Measurements from ENCODE around the gene TM4SF5. TPM values are rescaled to one million over a fixed set of nuclear protein-coding genes. Genes with fewer than 3 reads are reported as not detected.

The TM4SF5 gene
- total RNA-seq, 1 donor from 2014 or later, result not detected

GRCh38 chr17:4744999-4745969 lies 26.4 kb upstream of the TM4SF5 start:
- Histone ChIP-seq H3K27ac (ENCODE audit: low read depth, low read length) (no peak overlapping the region), H3K4me1 (ENCODE audit: control insufficient read depth in 3 of 3, insufficient read depth in 3 of 3, low read length in 3 of 3) (peaks cover 0 to 4% (median 0%) of the 10 kb centered on the region in 3 donors), H3K4me3 (ENCODE audit: low read length in 3 of 3) (no peak overlapping the region), H3K9ac (ENCODE audit: low read depth in 1 of 3, low read length in 3 of 3) (no peak overlapping the region), H3K9me3 (ENCODE audit: control insufficient read depth in 3 of 3, low read length in 3 of 3) (no peaks in the 10 kb centered on the region), H3K36me3 (ENCODE audit: control insufficient read depth in 3 of 3, insufficient read depth in 3 of 3, low read length in 3 of 3) (no peaks in the 10 kb centered on the region), H3K27me3 (ENCODE audit: control insufficient read depth in 3 of 3, insufficient read depth in 3 of 3, low read length in 3 of 3) (peaks cover 37 to 50% (median 40%) of the 10 kb centered on the region in 3 donors)

GRCh38 chr17:4747847-4748246 lies 23.8 kb upstream of the TM4SF5 start:
- Histone ChIP-seq H3K9me3 (ENCODE audit: control insufficient read depth in 3 of 3, low read length in 3 of 3) (no peaks in the 10 kb centered on the region), H3K4me3 (ENCODE audit: low read length in 3 of 3) (peak overlapping the region in 1 of 3 donors; percentile 30), H3K27ac (ENCODE audit: low read depth, low read length) (no peak overlapping the region), H3K9ac (ENCODE audit: low read depth in 1 of 3, low read length in 3 of 3) (no peak overlapping the region), H3K36me3 (ENCODE audit: control insufficient read depth in 3 of 3, insufficient read depth in 3 of 3, low read length in 3 of 3) (no peaks in the 10 kb centered on the region), H3K27me3 (ENCODE audit: control insufficient read depth in 3 of 3, insufficient read depth in 3 of 3, low read length in 3 of 3) (peaks cover 47 to 49% (median 47%) of the 10 kb centered on the region in 3 donors), H3K4me1 (ENCODE audit: control insufficient read depth in 3 of 3, insufficient read depth in 3 of 3, low read length in 3 of 3) (peaks cover 0 to 4% (median 0%) of the 10 kb centered on the region in 3 donors)

GRCh38 chr17:4748686-4749085 lies 23.0 kb upstream of the TM4SF5 start:
- Histone ChIP-seq H3K4me1 (ENCODE audit: control insufficient read depth in 3 of 3, insufficient read depth in 3 of 3, low read length in 3 of 3) (peaks cover 0 to 4% (median 0%) of the 10 kb centered on the region in 3 donors), H3K4me3 (ENCODE audit: low read length in 3 of 3) (no peak overlapping the region), H3K36me3 (ENCODE audit: control insufficient read depth in 3 of 3, insufficient read depth in 3 of 3, low read length in 3 of 3) (no peaks in the 10 kb centered on the region), H3K27ac (ENCODE audit: low read depth, low read length) (no peak overlapping the region), H3K9me3 (ENCODE audit: control insufficient read depth in 3 of 3, low read length in 3 of 3) (no peaks in the 10 kb centered on the region), H3K27me3 (ENCODE audit: control insufficient read depth in 3 of 3, insufficient read depth in 3 of 3, low read length in 3 of 3) (peaks cover 40 to 50% (median 45%) of the 10 kb centered on the region in 3 donors), H3K9ac (ENCODE audit: low read depth in 1 of 3, low read length in 3 of 3) (no peak overlapping the region)

GRCh38 chr17:4750606-4751005 lies 21.1 kb upstream of the TM4SF5 start:
- no peaks in the 10 kb centered on the region for H3K36me3 ChIP-seq (ENCODE audit: control insufficient read depth in 3 of 3, insufficient read depth in 3 of 3, low read length in 3 of 3)
- no peaks in the 10 kb centered on the region for H3K9me3 ChIP-seq (ENCODE audit: control insufficient read depth in 3 of 3, low read length in 3 of 3)
- H3K27me3 ChIP-seq (ENCODE audit: control insufficient read depth in 3 of 3, insufficient read depth in 3 of 3, low read length in 3 of 3), result peaks cover 34 to 37% (median 36%) of the 10 kb centered on the region in 3 donors
- H3K4me1 ChIP-seq (ENCODE audit: control insufficient read depth in 3 of 3, insufficient read depth in 3 of 3, low read length in 3 of 3), result peaks cover 0 to 4% (median 0%) of the 10 kb centered on the region in 3 donors
- H3K4me3 ChIP-seq (ENCODE audit: low read length in 3 of 3), result no peak overlapping the region
- no peak overlapping the region for H3K27ac ChIP-seq (ENCODE audit: low read depth, low read length)
- no peak overlapping the region for H3K9ac ChIP-seq (ENCODE audit: low read depth in 1 of 3, low read length in 3 of 3)

GRCh38 chr17:4751932-4752331 lies 19.8 kb upstream of the TM4SF5 start:
- no peak overlapping the region for H3K4me3 ChIP-seq (ENCODE audit: low read length in 3 of 3)
- H3K9ac ChIP-seq (ENCODE audit: low read depth in 1 of 3, low read length in 3 of 3), result no peak overlapping the region
- H3K9me3 ChIP-seq (ENCODE audit: control insufficient read depth in 3 of 3, low read length in 3 of 3), result no peaks in the 10 kb centered on the region
- peaks cover 0 to 4% (median 0%) of the 10 kb centered on the region in 3 donors for H3K4me1 ChIP-seq (ENCODE audit: control insufficient read depth in 3 of 3, insufficient read depth in 3 of 3, low read length in 3 of 3)
- H3K36me3 ChIP-seq (ENCODE audit: control insufficient read depth in 3 of 3, insufficient read depth in 3 of 3, low read length in 3 of 3), result no peaks in the 10 kb centered on the region
- peaks cover 31 to 35% (median 33%) of the 10 kb centered on the region in 3 donors for H3K27me3 ChIP-seq (ENCODE audit: control insufficient read depth in 3 of 3, insufficient read depth in 3 of 3, low read length in 3 of 3)
- no peak overlapping the region for H3K27ac ChIP-seq (ENCODE audit: low read depth, low read length)

GRCh38 chr17:4753392-4753791 lies 18.3 kb upstream of the TM4SF5 start:
- no peaks in the 10 kb centered on the region for H3K36me3 ChIP-seq (ENCODE audit: control insufficient read depth in 3 of 3, insufficient read depth in 3 of 3, low read length in 3 of 3)
- H3K27me3 ChIP-seq (ENCODE audit: control insufficient read depth in 3 of 3, insufficient read depth in 3 of 3, low read length in 3 of 3), result peaks cover 29 to 33% (median 30%) of the 10 kb centered on the region in 3 donors

GRCh38 chr17:4759776-4760236 lies 11.9 kb upstream of the TM4SF5 start:
- Histone ChIP-seq H3K27me3 (ENCODE audit: control insufficient read depth in 3 of 3, insufficient read depth in 3 of 3, low read length in 3 of 3) (peaks cover 0 to 9% (median 6%) of the 10 kb centered on the region in 3 donors), H3K4me3 (ENCODE audit: low read length in 3 of 3) (no peak overlapping the region), H3K9me3 (ENCODE audit: control insufficient read depth in 3 of 3, low read length in 3 of 3) (no peaks in the 10 kb centered on the region), H3K4me1 (ENCODE audit: control insufficient read depth in 3 of 3, insufficient read depth in 3 of 3, low read length in 3 of 3) (no peaks in the 10 kb centered on the region), H3K9ac (ENCODE audit: low read depth in 1 of 3, low read length in 3 of 3) (no peak overlapping the region), H3K36me3 (ENCODE audit: control insufficient read depth in 3 of 3, insufficient read depth in 3 of 3, low read length in 3 of 3) (no peaks in the 10 kb centered on the region), H3K27ac (ENCODE audit: low read depth, low read length) (no peak overlapping the region)

More at GRCh38 chr17:4753392-4753791, 18.3 kb upstream of the TM4SF5 start:
- H3K4me3 ChIP-seq (ENCODE audit: low read length in 3 of 3), result no peak overlapping the region
- peaks cover 0 to under 1% (median 0%) of the 10 kb centered on the region in 3 donors for H3K4me1 ChIP-seq (ENCODE audit: control insufficient read depth in 3 of 3, insufficient read depth in 3 of 3, low read length in 3 of 3)
- no peak overlapping the region for H3K9ac ChIP-seq (ENCODE audit: low read depth in 1 of 3, low read length in 3 of 3)
- no peak overlapping the region for H3K27ac ChIP-seq (ENCODE audit: low read depth, low read length)
- no peaks in the 10 kb centered on the region for H3K9me3 ChIP-seq (ENCODE audit: control insufficient read depth in 3 of 3, low read length in 3 of 3)

- Histone ChIP-seq H3K4me1 (ENCODE audit: control insufficient read depth in 3 of 3, insufficient read depth in 3 of 3, low read length in 3 of 3) (no peaks in the 10 kb centered on the region), H3K4me3 (ENCODE audit: low read length in 3 of 3) (no peak overlapping the region), H3K9ac (ENCODE audit: low read depth in 1 of 3, low read length in 3 of 3) (no peak overlapping the region), H3K27me3 (ENCODE audit: control insufficient read depth in 3 of 3, insufficient read depth in 3 of 3, low read length in 3 of 3) (no peaks in the 10 kb centered on the region), H3K9me3 (ENCODE audit: control insufficient read depth in 3 of 3, low read length in 3 of 3) (no peaks in the 10 kb centered on the region), H3K27ac (ENCODE audit: low read depth, low read length) (peak overlapping the region; percentile 60), H3K36me3 (ENCODE audit: control insufficient read depth in 3 of 3, insufficient read depth in 3 of 3, low read length in 3 of 3) (no peaks in the 10 kb centered on the region)
Observed at GRCh38 chr17:4764595-4764994, 7.1 kb upstream of the TM4SF5 start.

- Histone ChIP-seq H3K9ac (ENCODE audit: low read depth in 1 of 3, low read length in 3 of 3) (peak overlapping the region in 1 of 3 donors; percentile 47), H3K27ac (ENCODE audit: low read depth, low read length) (peak overlapping the region; percentile 50), H3K9me3 (ENCODE audit: control insufficient read depth in 3 of 3, low read length in 3 of 3) (no peaks in the 10 kb centered on the region), H3K4me3 (ENCODE audit: low read length in 3 of 3) (no peak overlapping the region), H3K36me3 (ENCODE audit: control insufficient read depth in 3 of 3, insufficient read depth in 3 of 3, low read length in 3 of 3) (no peaks in the 10 kb centered on the region), H3K27me3 (ENCODE audit: control insufficient read depth in 3 of 3, insufficient read depth in 3 of 3, low read length in 3 of 3) (peaks cover 0 to 3% (median 0%) of the 10 kb centered on the region in 3 donors), H3K4me1 (ENCODE audit: control insufficient read depth in 3 of 3, insufficient read depth in 3 of 3, low read length in 3 of 3) (no peaks in the 10 kb centered on the region)
Observed at GRCh38 chr17:4766201-4766600, 5.5 kb upstream of the TM4SF5 start.

- no peaks in the 10 kb centered on the region for H3K4me1 ChIP-seq (ENCODE audit: control insufficient read depth in 3 of 3, insufficient read depth in 3 of 3, low read length in 3 of 3)
- H3K9me3 ChIP-seq (ENCODE audit: control insufficient read depth in 3 of 3, low read length in 3 of 3), result no peaks in the 10 kb centered on the region
- peak overlapping the region; percentile 50 for H3K27ac ChIP-seq (ENCODE audit: low read depth, low read length)
- peak overlapping the region in 1 of 3 donors; percentile 47 for H3K9ac ChIP-seq (ENCODE audit: low read depth in 1 of 3, low read length in 3 of 3)
- no peak overlapping the region for H3K4me3 ChIP-seq (ENCODE audit: low read length in 3 of 3)
- H3K36me3 ChIP-seq (ENCODE audit: control insufficient read depth in 3 of 3, insufficient read depth in 3 of 3, low read length in 3 of 3), result no peaks in the 10 kb centered on the region
- peaks cover 4 to 6% (median 5%) of the 10 kb centered on the region in 3 donors for H3K27me3 ChIP-seq (ENCODE audit: control insufficient read depth in 3 of 3, insufficient read depth in 3 of 3, low read length in 3 of 3)
Observed at GRCh38 chr17:4766723-4767122, 5.0 kb upstream of the TM4SF5 start.
